Measurements from ENCODE around the gene CPSF2. TPM values are rescaled to one million over a fixed set of nuclear protein-coding genes. Genes with fewer than 3 reads are reported as not detected.

CPSF2 gene
- total and polyA plus RNA-seq, 2 of the 13 experiments (the other 11 are each of a cell fraction or from before 2014, with no cell fraction given), result 14.3 to 67.9 TPM

DNA sequence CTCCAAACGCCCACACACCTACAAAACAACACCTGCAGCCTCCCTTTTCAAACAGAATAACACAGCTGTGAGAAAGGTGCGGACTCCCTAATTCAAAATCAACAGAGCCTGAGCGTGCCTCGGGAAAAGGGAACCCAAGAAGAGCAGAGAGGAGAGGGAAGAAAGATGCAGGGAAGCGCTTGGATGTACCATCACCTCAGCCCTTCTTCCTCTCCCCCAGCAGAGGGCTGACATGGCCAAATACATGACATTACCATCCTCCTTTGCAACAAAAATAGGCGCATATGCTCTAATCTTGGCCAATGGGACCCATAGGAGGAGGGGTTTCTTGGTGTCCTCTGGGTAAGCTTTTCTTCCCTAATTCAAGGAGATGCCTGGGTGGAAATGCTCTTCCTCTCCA is 78.0 kb downstream of the CPSF2 start (continued):
- no peak for TF ChIP-seq ZNF816 (CRISPR knock-in tag; IDR thresholded peaks at IDR 0.05; ENCODE audit: borderline replicate concordance)

DNA sequence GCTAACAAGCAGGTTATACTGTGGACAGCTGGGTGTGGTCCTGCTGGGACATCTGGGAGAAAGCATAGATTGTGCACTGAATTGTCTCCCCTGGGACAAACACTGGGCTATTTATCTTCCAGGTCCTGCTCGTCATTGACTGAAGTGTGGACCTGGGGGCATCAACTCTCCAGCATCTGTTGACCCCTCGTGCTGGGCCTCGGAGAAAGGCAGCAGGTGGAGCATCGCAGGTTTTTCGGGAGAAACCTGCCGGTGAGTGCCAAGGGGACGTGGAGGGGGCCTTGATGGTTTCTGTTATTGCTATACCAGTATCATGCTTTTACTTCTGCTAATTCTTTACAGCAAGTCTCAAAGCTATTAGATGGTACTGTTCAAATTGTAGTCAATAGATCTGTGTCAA is 81.3 kb downstream of the CPSF2 start:
- ChIA-PET CTCF (ENCODE audit: low intra/inter-chr PET ratio, low total read pairs) (no interaction called here), POLR2A (no interaction called here)
- TF ChIP-seq PAWR (CRISPR knock-in tag; IDR thresholded peaks at IDR 0.05; ENCODE audit: borderline replicate concordance), result no peak
- no peak for TF ChIP-seq GATA4 (IDR thresholded peaks at IDR 0.05; ENCODE audit: borderline replicate concordance, low read depth)
- no peak for TF ChIP-seq ZNF776 (CRISPR knock-in tag; IDR thresholded peaks at IDR 0.05)
- TF ChIP-seq ZNF3 (CRISPR knock-in tag; IDR thresholded peaks at IDR 0.05), result no peak
- no peak for TF ChIP-seq MED13 (CRISPR knock-in tag; IDR thresholded peaks at IDR 0.05)
- TF ChIP-seq HHEX (CRISPR knock-in tag; IDR thresholded peaks at IDR 0.05), result no peak
- TF ChIP-seq ZNF567 (CRISPR knock-in tag; IDR thresholded peaks at IDR 0.05; ENCODE audit: borderline replicate concordance), result no peak
- TF ChIP-seq STAT5B (CRISPR knock-in tag; IDR thresholded peaks at IDR 0.05), result no peak
- TF ChIP-seq KLF13 (CRISPR knock-in tag; IDR thresholded peaks at IDR 0.05), result no peak
- TF ChIP-seq ZBTB8A (CRISPR knock-in tag; IDR thresholded peaks at IDR 0.05; ENCODE audit: borderline replicate concordance, low read depth), result no peak
- no peak for TF ChIP-seq NFRKB (IDR thresholded peaks at IDR 0.05)
- TF ChIP-seq, protein P1, sequence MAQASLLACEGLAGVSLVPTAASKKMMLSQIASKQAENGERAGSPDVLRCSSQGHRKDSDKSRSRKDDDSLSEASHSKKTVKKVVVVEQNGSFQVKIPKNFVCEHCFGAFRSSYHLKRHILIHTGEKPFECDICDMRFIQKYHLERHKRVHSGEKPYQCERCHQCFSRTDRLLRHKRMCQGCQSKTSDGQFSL (CRISPR knock-in tag; IDR thresholded peaks at IDR 0.05), result no peak
- no peak for TF ChIP-seq ZNF713 (CRISPR knock-in tag; IDR thresholded peaks at IDR 0.05)
- TF ChIP-seq TBX3 (IDR thresholded peaks at IDR 0.05; ENCODE audit: borderline replicate concordance), result no peak
- no TSS peak for BruUV-seq (replicated peaks)
- intact Hi-C loops (cut with micrococcal nuclease; ENCODE audit: unreplicated experiment), result no loop called here
- H2AFZ ChIP-seq (ENCODE audit: low read length), result no peak overlapping the region
- 17% methylated on average over 6 of the region's 7 CpGs for WGBS (ENCODE audit: low lambda C conversion rate)
- no peaks in the 10 kb centered on the region for H4K20me1 ChIP-seq (ENCODE audit: insufficient read depth, low read length)
- in situ Hi-C loops (cut with HindIII; ENCODE audit: extremely low pct_ligation_motif_present, low pct_unique_long_range_greater_than_20kb), result no loop called here
- no peak overlapping the region for H3K4me2 ChIP-seq (ENCODE audit: low read depth, low read length)
- no peak overlapping the region for H3K4me3 ChIP-seq (replicated peaks in 1 of 3; ENCODE audit: insufficient read depth in 1 of 3, low read depth in 2 of 3, low read length in 3 of 3)
- peaks cover 8% of the 10 kb centered on the region; the same call in 1 of the 2 replicates for H3K4me1 ChIP-seq (ENCODE audit: insufficient read depth, low read length)
- ATAC-seq (no peak), FAIRE-seq (no peak), DNase-seq (ENCODE audit: low spot score) (no peak)
- no peak overlapping the region for H3K27ac ChIP-seq (ENCODE audit: extremely low read length, insufficient read depth, low read length)
- no peaks in the 10 kb centered on the region for H3K79me2 ChIP-seq (ENCODE audit: insufficient read depth, low read length)
- H3K9ac ChIP-seq (ENCODE audit: insufficient read depth, low read depth, low read length), result no peak overlapping the region
- no peaks in the 10 kb centered on the region for H3K36me3 ChIP-seq (replicated peaks in 1 of 2; ENCODE audit: control insufficient read depth in 1 of 2, insufficient read depth in 2 of 2, low read length in 2 of 2)
- H3K27me3 ChIP-seq (ENCODE audit: control insufficient read depth in 1 of 2, insufficient read depth in 2 of 2, low read length in 2 of 2), result peaks cover 2 to 34% of the 10 kb centered on the region in 2 experiments; a peak in 4 of 5 replicates
- H3K9me3 ChIP-seq (ENCODE audit: low read length), result no peaks in the 10 kb centered on the region
